Activated naive CD8-positive, alpha-beta T cell treated with anti-CD3 and anti-CD28 coated beads, Interleukin-2, amount 10 ng/mL, durations not matched to agents 7 days and 5 days (primary cell): ENCODE results near the gene MAN2B2. TPM values are rescaled to one million over a fixed set of nuclear protein-coding genes. Genes with fewer than 3 reads are reported as not detected.

Experiments
- ATAC-seq: fragments of 150-1000 bp; cut with Tn5 transposase; one replicate; pipeline ENCODE4 v1.10.0; 2021; ENCODE audit warnings: low read depth, moderate library complexity
- POLR2A ChIA-PET: fragments of 350-600 bp; sonication (Branson Sonifier 250); formaldehyde crosslinking; loops from one replicate; lab custom pipeline; 2021; ENCODE audit warnings: antibody characterized with exemption; lab: Charles Lee
- DNase-seq: peaks from one replicate; pipeline ENCODE4 v3.0.0; 2021
- H3K27ac Mint-ChIP-seq: one replicate; pipeline ENCODE4 v1.8.0; 2022; ENCODE audit warnings: mild to moderate bottlenecking, mixed read lengths
- H3K27me3 Mint-ChIP-seq: one replicate; pipeline ENCODE4 v1.8.0; 2022; ENCODE audit warnings: mild to moderate bottlenecking, moderate library complexity, mixed read lengths
- H3K36me3 Mint-ChIP-seq: one replicate; pipeline ENCODE4 v1.8.0; 2021; ENCODE audit warnings: mild to moderate bottlenecking, mixed read lengths
- H3K4me1 Mint-ChIP-seq: one replicate; pipeline ENCODE4 v1.8.0; 2021; ENCODE audit warnings: mixed read lengths
- H3K4me3 Mint-ChIP-seq: one replicate; pipeline ENCODE4 v1.8.0; 2022; ENCODE audit warnings: mild to moderate bottlenecking, moderate library complexity, mixed read lengths
- H3K9me3 Mint-ChIP-seq: one replicate; pipeline ENCODE4 v1.8.0; 2021; ENCODE audit warnings: mixed read lengths
- total RNA-seq, 2 experiments: library from RNA; stranded (reverse); gene quantifications; one replicate each; pipeline ENCODE4 v1.2.3, GENCODE V29; 2021

Gene MAN2B2
- total RNA-seq, 2 experiments from 2014 or later: 36.0 to 38.2 TPM

- peaks cover 1% of the 10 kb centered on the region for H3K9me3 Mint-ChIP-seq
- POLR2A ChIA-PET: no interaction called here
- peaks cover 35% of the 10 kb centered on the region for H3K36me3 Mint-ChIP-seq
- H3K27me3 Mint-ChIP-seq: no peaks in the 10 kb centered on the region
- H3K27ac Mint-ChIP-seq: no peak overlapping the region
- no peak for DNase-seq
- ATAC-seq: no peak
- no peak overlapping the region for H3K4me3 Mint-ChIP-seq
- H3K4me1 Mint-ChIP-seq: peaks cover 5% of the 10 kb centered on the region
Measured at GRCh38 chr4:6612961-6613675, 38.1 kb downstream of the MAN2B2 start.

GRCh38 chr4:6613676-6614651, 39.0 kb downstream of the MAN2B2 start:
- DNase-seq: no peak
- Mint-ChIP-seq H3K27ac (no peak overlapping the region), H3K27me3 (no peaks in the 10 kb centered on the region)

GRCh38 chr4:6614701-6615230, 39.8 kb downstream of the MAN2B2 start:
- ATAC-seq (no peak), DNase-seq (no peak)
- H3K27ac Mint-ChIP-seq: no peak overlapping the region
- POLR2A ChIA-PET: no interaction called here
- H3K4me3 Mint-ChIP-seq: no peak overlapping the region
- peaks cover 1% of the 10 kb centered on the region for H3K9me3 Mint-ChIP-seq
- no peaks in the 10 kb centered on the region for H3K4me1 Mint-ChIP-seq
- H3K27me3 Mint-ChIP-seq: no peaks in the 10 kb centered on the region
- peaks cover 34% of the 10 kb centered on the region for H3K36me3 Mint-ChIP-seq

More at GRCh38 chr4:6613676-6614651, 39.0 kb downstream of the MAN2B2 start:
- H3K9me3 Mint-ChIP-seq: peaks cover 1% of the 10 kb centered on the region
- POLR2A ChIA-PET: interaction anchor here (0.6 kb wide), 1 partner anchor 30 kb away, joined by 5 read pairs; no protein-coding TSS in a partner anchor
- H3K4me3 Mint-ChIP-seq: no peak overlapping the region
- ATAC-seq: no peak
- peaks cover 3% of the 10 kb centered on the region for H3K4me1 Mint-ChIP-seq
- peaks cover 34% of the 10 kb centered on the region for H3K36me3 Mint-ChIP-seq

DNA sequence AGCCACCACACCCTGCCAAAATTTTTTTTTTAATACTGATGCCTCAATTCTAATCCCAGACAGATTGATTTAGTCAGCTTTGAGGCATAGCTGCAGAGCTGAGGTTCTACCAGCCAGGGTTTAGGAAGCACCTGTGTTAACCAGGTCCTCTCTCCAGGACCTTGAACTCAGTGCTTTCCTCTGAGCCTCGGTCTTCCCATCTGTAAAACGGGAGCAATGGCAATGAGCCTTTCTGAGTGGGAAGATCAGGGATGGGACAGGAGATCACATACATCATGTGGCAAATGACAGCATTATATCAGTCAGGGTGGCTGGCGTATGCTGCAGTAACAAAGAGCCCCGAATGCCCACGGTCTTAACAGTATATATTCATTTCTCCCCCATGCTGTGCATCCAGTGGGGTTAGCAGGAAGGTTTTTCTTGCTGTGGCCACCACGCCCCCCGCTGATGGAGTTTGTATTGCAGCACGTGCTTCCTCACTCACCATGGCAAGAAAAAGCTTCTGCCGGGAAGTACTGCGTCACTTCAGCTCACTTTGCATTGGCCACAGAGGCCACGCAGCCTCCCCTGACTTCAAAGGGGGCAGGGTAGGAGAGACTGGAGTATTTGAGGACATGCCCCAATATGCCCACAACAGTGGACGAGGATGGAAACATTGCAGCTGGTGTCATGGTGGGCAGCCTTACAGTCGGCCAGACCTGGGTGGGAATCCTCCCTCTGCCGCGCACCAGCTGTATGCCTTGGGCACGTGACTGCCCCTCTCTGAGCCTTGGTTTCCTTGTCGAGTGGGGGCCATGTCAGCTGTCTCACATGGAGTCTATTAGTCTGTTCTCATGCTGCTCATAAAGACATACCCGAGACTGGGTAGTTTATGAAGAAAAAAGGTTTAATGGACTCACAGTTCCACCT, 41.4 kb downstream of the MAN2B2 start:
- Mint-ChIP-seq H3K4me1 (no peaks in the 10 kb centered on the region), H3K9me3 (peaks cover 1% of the 10 kb centered on the region), H3K36me3 (peaks cover 38% of the 10 kb centered on the region), H3K27me3 (no peaks in the 10 kb centered on the region), H3K27ac (no peak overlapping the region), H3K4me3 (no peak overlapping the region)
- ATAC-seq (no peak), DNase-seq (no peak)
- POLR2A ChIA-PET: no interaction called here

DNA sequence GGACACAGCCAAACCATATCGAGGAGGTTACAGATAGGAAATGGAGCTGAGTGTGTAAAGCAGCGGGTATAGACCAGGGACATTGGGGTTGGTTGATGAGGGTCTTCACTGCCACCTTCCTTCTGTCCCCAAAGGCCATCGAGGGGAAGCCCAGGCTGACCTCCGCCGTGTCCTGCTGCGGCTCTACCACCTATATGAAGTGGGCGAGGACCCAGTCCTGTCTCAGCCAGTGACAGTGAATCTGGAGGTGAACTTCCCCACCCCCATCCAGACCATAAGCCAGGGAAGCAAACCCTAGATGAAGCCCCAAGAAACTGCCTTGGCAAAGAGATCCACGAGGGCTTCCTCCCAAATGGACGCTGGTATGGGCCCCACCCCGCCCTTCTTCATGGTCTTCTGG, 42.3 kb downstream of the MAN2B2 start:
- peaks cover 1% of the 10 kb centered on the region for H3K9me3 Mint-ChIP-seq
- H3K36me3 Mint-ChIP-seq: peaks cover 34% of the 10 kb centered on the region
- no peaks in the 10 kb centered on the region for H3K4me1 Mint-ChIP-seq
- ATAC-seq (no peak), DNase-seq (no peak)
- H3K4me3 Mint-ChIP-seq: no peak overlapping the region
- H3K27ac Mint-ChIP-seq: no peak overlapping the region
- no peaks in the 10 kb centered on the region for H3K27me3 Mint-ChIP-seq
- POLR2A ChIA-PET: no interaction called here

DNA sequence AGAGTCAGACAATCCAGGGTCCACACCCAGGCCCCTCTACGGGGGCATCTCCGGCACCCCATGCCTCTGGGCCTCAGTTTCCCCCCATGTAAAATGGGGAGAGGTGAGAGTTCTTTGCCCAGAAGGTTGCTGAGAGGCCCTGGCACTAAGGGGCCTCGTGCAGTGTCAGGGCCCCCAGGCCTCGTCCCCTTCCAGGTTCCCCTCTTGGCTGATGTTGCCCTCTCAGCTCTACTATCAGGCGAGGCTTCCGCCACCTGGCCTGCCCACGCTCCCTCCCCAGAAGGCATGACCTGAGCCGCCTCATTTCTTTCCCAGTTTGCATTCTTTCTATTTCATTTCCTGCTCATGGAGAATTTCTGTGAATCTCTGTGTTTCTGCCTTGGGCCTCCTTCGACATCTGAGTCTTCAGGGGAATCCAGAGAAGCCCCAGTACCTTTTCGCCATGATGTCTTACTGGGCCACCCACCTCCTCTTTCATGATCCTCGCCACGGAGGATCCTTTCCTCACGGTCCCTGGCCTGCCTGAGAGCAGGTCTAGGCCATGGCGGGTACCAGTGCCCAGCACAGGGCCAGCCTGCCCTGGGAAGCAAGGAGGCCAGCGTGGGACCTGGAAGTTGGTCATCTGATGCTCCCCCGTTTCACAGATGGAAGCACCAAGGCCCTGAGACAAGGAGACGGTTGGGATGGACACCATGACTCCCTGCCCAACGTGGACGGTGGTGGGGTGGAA, 43.6 kb downstream of the MAN2B2 start:
- H3K4me1 Mint-ChIP-seq: no peaks in the 10 kb centered on the region
- no peaks in the 10 kb centered on the region for H3K27me3 Mint-ChIP-seq
- peaks cover 1% of the 10 kb centered on the region for H3K9me3 Mint-ChIP-seq
- ATAC-seq (no peak), DNase-seq (no peak)
- no peak overlapping the region for H3K27ac Mint-ChIP-seq
- POLR2A ChIA-PET: no interaction called here
- no peak overlapping the region for H3K4me3 Mint-ChIP-seq
- H3K36me3 Mint-ChIP-seq: peaks cover 30% of the 10 kb centered on the region

- POLR2A ChIA-PET: no interaction called here
- ATAC-seq (no peak), DNase-seq (no peak)
- peaks cover 1% of the 10 kb centered on the region for H3K9me3 Mint-ChIP-seq
- peaks cover 30% of the 10 kb centered on the region for H3K36me3 Mint-ChIP-seq
- H3K27me3 Mint-ChIP-seq: no peaks in the 10 kb centered on the region
- no peak overlapping the region for H3K4me3 Mint-ChIP-seq
- no peaks in the 10 kb centered on the region for H3K4me1 Mint-ChIP-seq
- no peak overlapping the region for H3K27ac Mint-ChIP-seq
Measured at GRCh38 chr4:6619116-6619465, 44.1 kb downstream of the MAN2B2 start.

DNA sequence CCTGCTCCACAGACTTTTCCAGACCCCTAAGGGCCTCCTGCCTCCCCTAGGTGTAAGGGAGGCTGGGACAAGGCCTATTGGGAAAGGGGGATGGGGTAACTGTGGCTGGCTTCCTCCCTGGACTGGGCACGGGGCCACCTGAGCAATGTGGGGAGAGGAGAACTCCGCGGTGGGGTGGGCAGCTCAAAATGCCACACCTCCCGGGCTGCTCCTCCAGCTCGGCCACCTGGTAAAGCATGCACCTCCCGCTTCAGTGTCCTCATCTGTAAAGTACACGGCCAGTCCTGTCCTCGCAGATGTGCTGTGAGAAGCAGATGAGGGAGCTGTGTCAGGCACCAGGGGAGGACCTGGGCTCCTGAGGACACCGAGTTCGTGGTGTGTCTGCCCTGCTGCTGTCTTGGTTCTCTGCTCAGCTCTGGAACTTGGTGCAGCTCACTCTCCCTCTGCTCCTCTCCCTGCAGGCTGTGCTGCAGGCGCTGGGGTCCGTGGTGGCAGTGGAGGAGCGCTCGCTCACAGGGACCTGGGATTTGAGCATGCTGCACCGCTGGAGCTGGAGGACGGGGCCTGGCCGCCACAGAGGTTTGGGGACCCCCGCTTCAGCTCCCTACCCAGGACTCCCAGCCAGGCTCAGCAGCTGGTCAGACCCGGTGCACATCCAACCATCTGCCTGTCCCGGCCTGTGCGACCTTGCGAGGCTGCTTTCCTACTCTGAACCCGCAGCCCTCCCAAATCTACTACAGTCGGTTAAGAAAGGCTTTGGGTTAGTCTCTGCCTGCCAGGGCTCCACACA, 44.7 kb downstream of the MAN2B2 start:
- Mint-ChIP-seq H3K4me3 (no peak overlapping the region), H3K4me1 (no peaks in the 10 kb centered on the region), H3K27me3 (no peaks in the 10 kb centered on the region), H3K36me3 (peaks cover 30% of the 10 kb centered on the region), H3K27ac (no peak overlapping the region), H3K9me3 (peaks cover 1% of the 10 kb centered on the region)
- no peak for ATAC-seq
- POLR2A ChIA-PET: no interaction called here
- DNase-seq: no peak

DNA sequence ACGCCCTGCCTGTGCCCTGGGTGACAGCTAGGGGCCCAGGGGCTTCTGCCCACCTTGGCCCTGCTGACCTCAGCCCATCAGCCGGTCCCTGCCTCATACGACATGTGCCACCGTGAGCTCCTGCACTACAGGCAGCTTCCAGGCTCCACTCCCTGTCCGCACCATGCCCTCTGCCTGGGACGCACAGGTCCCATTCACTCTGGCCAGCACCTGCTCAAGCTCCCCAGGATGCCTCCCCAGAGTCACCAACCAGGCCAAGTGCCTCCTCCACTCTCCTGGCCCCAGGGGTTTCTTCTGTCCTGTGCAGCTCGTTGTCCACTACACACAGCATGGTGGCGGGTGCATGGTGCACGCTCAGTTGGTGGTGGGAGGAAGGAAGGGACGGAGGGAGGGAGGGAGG, 45.3 kb downstream of the MAN2B2 start:
- Mint-ChIP-seq H3K4me3 (no peak overlapping the region), H3K27ac (no peak overlapping the region), H3K36me3 (peaks cover 30% of the 10 kb centered on the region), H3K9me3 (peaks cover 1% of the 10 kb centered on the region), H3K27me3 (no peaks in the 10 kb centered on the region), H3K4me1 (no peaks in the 10 kb centered on the region)
- ATAC-seq: no peak
- no peak for DNase-seq
- POLR2A ChIA-PET: no interaction called here

GRCh38 chr4:6620891-6621555, 46.0 kb downstream of the MAN2B2 start:
- no peaks in the 10 kb centered on the region for H3K4me1 Mint-ChIP-seq
- no peaks in the 10 kb centered on the region for H3K27me3 Mint-ChIP-seq
- POLR2A ChIA-PET: no interaction called here
- DNase-seq (no peak), ATAC-seq (no peak)
- H3K9me3 Mint-ChIP-seq: peaks cover 1% of the 10 kb centered on the region
- no peak overlapping the region for H3K27ac Mint-ChIP-seq
- H3K36me3 Mint-ChIP-seq: peaks cover 28% of the 10 kb centered on the region
- no peak overlapping the region for H3K4me3 Mint-ChIP-seq

DNA sequence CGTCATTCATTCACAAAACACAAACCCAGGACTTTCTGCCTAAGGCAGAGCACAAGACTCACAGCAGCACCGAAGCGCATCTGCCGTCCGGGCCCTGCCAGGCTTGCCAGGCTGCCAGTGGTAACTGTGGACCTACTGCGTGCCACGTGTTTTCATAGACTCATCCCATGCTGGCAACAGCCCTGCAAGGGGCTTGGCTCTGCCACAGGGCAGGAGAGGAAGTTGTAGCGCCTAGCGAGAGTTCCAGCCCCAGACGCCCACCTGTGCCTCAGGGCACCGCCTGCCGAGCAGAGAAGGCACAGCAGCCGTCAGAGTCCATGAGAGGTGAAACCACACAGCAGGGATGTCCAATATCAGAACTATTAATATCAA, 46.6 kb downstream of the MAN2B2 start:
- POLR2A ChIA-PET: no interaction called here
- ATAC-seq: no peak
- peaks cover 23% of the 10 kb centered on the region for H3K36me3 Mint-ChIP-seq

More for the DNA sequence above, 46.6 kb downstream of the MAN2B2 start:
- H3K27me3 Mint-ChIP-seq: no peaks in the 10 kb centered on the region
- H3K27ac Mint-ChIP-seq: no peak overlapping the region
- peaks cover 1% of the 10 kb centered on the region for H3K9me3 Mint-ChIP-seq
- DNase-seq: no peak
- H3K4me1 Mint-ChIP-seq: no peaks in the 10 kb centered on the region
- H3K4me3 Mint-ChIP-seq: no peak overlapping the region
